Lower lobe of right lung (tissue), 2 donors: ENCODE results near the gene UBL5. TPM values are rescaled to one million over a fixed set of nuclear protein-coding genes. Genes with fewer than 3 reads are reported as not detected.
"Not testable (repeated sequence)": the region's sequence is repeated elsewhere in the genome, so short reads cannot be mapped to it uniquely, and the experiment has no call there.

Experiments
- ATAC-seq, 2 donors: fragments of 200-7000 bp; cut with Tn5 transposase; one replicate each; pipeline ENCODE4 v1.9.1; 2020 to 2022; ENCODE audit warnings: mild to moderate bottlenecking in 2 of 2, moderate library complexity in 2 of 2
- DNase-seq: peaks from one replicate; pipeline ENCODE4 v3.0.0-alpha.2; 2020
- H3K27ac ChIP-seq: fragments of 200-600 bp; one replicate; pipeline ENCODE4 v1.8.0; 2022
- H3K27me3 ChIP-seq: fragments of 200-600 bp; one replicate; pipeline ENCODE4 v1.8.0; 2022; ENCODE audit warnings: low read depth
- H3K36me3 ChIP-seq: fragments of 200-600 bp; one replicate; pipeline ENCODE4 v1.8.0; 2022; ENCODE audit warnings: mild to moderate bottlenecking
- H3K4me1 ChIP-seq: fragments of 200-600 bp; one replicate; pipeline ENCODE4 v1.8.0; 2022
- H3K4me3 ChIP-seq: fragments of 200-600 bp; one replicate; pipeline ENCODE4 v1.8.0; 2022; ENCODE audit warnings: mild to moderate bottlenecking
- H3K9me3 ChIP-seq: fragments of 200-600 bp; one replicate; pipeline ENCODE4 v1.8.0; 2022
- CTCF ChIP-seq: fragments of 200-600 bp; IDR thresholded peaks from one replicate; pipeline ENCODE4 v1.8.0; 2022; ENCODE audit warnings: antibody characterized with exemption, mild to moderate bottlenecking
- intact Hi-C: fragments of 100-400 bp; cut with DNase I; formaldehyde crosslinking; loops from one replicate; pipeline ENCODE4 v1.11.0; 2022
- total RNA-seq: library from RNA; stranded (reverse); fragmentation: NEBNext Ultra II Directional; extraction: Animal tissue kit (Norgen Biotek cat#: 25700); gene quantifications from one replicate; pipeline ENCODE4 v1.2.1, GENCODE V29; 2021
- donor health status: DM: no; HTN: yes; CAD: no; lungs with severe emphysema.

The UBL5 gene
- total RNA-seq, 1 donor from 2014 or later = 241 TPM

DNA sequence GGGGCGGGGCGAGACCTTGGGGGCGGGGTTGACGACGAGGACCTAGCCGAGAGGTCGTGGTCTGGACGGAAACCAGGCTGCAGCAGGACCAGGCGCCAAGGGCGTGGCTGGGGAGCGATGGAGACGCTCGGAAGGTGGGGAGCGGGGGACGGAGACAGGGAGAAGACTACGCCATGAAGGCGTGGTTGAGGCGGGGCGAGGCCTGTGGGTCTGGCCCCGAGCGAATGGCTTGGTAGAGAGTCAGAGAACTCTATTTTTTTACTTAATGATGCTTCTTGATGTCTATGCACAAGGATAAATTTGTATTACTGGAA, 8.2 kb upstream of the UBL5 start:
- H3K4me3 ChIP-seq = peak overlapping the region; percentile 36
- no peak for TF ChIP-seq CTCF
- H3K9me3 ChIP-seq = no peaks in the 10 kb centered on the region
- intact Hi-C loops = no loop called here
- DNase-seq (no peak), ATAC-seq (no peak)
- peaks cover 8% of the 10 kb centered on the region for H3K36me3 ChIP-seq
- no peaks in the 10 kb centered on the region for H3K27me3 ChIP-seq
- peaks cover 18% of the 10 kb centered on the region for H3K4me1 ChIP-seq
- peak overlapping the region; percentile 37 for H3K27ac ChIP-seq

GRCh38 chr19:9820034-9820433, 7.7 kb upstream of the UBL5 start:
- Histone ChIP-seq H3K27ac (peak overlapping the region; percentile 37), H3K4me1 (peaks cover 18% of the 10 kb centered on the region), H3K4me3 (peak overlapping the region; percentile 36)
- DNase-seq, intact Hi-C loops, H3K27me3 ChIP-seq, H3K36me3 ChIP-seq, H3K9me3 ChIP-seq, ATAC-seq: not testable (repeated sequence)

DNA sequence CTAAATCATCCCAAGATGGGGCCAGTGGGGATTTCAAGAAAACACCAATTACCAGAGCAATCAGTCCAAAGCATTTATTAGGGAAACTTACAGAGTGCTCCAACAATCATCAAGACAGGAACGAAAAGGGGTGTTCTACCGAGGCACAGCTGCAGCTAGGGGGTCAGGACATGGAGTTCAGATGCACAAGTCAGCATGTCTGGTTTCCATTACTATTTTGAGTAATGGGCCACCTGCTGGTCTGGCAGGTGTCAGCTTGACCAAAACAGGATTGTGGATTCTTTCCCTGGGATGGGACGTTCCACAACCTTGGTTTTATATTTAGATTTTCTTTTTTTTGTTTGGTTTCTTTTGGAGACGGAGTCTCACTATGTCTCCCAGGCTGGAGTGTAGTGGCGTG, 3.9 kb upstream of the UBL5 start:
- ATAC-seq = no peak
- no peaks in the 10 kb centered on the region for H3K27me3 ChIP-seq

DNA sequence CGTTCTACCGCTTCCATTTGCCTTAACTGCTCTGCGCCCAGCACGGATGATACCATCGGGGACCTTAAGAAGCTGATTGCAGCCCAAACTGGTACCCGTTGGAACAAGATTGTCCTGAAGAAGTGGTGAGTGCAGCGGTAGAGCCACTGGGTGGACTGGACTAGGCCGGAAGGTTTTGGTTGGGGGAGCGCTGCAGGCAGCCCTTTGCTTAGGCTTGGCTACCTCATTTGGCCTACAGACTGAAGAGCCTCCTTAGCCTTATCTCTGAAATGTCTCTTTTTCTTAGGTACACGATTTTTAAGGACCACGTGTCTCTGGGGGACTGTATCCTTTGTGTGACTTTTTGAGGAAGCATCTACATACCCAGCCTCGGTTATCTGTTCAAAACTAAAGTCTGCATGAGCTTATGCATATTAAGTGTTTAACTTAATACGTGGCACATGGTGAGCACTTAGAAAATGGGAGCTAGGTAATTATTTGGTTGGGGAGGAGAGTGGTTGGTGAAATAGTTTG, 889 bp downstream of the UBL5 start:
- Histone ChIP-seq H3K27me3 (no peaks in the 10 kb centered on the region), H3K4me1 (peaks cover 28% of the 10 kb centered on the region), H3K9me3 (no peaks in the 10 kb centered on the region), H3K4me3 (peak overlapping the region; percentile 94), H3K27ac (peak overlapping the region; percentile 85), H3K36me3 (peaks cover 21% of the 10 kb centered on the region)
- ATAC-seq (no peak), DNase-seq (no peak)
- TF ChIP-seq CTCF = no peak
- intact Hi-C loops = no loop called here

More for the DNA sequence above, 3.9 kb upstream of the UBL5 start:
- intact Hi-C loops = no loop called here
- Histone ChIP-seq H3K4me1 (peaks cover 29% of the 10 kb centered on the region), H3K9me3 (no peaks in the 10 kb centered on the region), H3K4me3 (no peak overlapping the region), H3K36me3 (no peaks in the 10 kb centered on the region), H3K27ac (no peak overlapping the region)
- DNase-seq = no peak
- TF ChIP-seq CTCF = no peak

GRCh38 chr19:9834307-9834725, 6.6 kb downstream of the UBL5 start:
- TF ChIP-seq CTCF = no peak
- Histone ChIP-seq H3K4me3 (peak overlapping the region; percentile 98), H3K27me3 (no peaks in the 10 kb centered on the region), H3K36me3 (peaks cover 30% of the 10 kb centered on the region), H3K4me1 (peaks cover 16% of the 10 kb centered on the region), H3K27ac (peak overlapping the region; percentile 83), H3K9me3 (no peaks in the 10 kb centered on the region)
- DNase-seq = no peak
- no peak for ATAC-seq
- intact Hi-C loops = no loop called here

DNA sequence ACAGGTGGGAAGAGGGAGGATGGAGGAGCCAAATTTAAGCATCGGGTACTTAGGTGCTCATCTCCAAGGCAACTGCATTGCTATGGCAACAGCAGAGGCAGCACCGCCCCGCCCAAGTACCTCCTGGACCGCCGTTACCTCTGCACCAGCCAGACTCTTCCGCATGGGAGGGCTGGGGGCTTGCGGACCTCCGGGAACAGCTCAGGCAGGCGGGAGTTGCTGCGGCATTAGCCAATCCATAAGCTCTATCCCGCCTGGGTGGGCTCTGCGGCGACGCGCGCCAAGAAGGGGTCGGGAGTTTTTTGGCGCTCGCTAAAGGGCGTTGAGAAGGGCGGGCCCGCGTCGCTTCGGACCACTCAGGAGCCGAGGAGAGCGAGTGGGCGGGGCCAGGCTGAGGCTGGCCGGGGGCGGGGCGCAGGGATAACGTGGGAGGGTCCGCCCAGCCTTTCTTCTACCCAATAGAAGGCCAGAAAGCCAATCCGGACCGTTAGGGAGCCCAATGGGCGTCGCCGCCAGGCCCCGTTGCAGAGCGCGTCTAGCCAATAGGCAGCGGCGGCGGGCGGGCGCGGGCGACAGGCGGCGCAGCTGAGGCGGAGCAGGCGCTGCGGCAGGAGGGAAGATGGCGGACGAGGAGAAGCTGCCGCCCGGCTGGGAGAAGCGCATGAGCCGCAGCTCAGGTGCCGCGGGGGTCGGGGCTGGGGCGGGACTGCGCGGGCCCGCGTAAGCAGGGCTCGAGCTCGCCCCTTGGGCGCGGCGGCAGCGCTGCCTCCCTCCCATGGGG, 7.2 kb downstream of the UBL5 start, which contains the start of gene PIN1:
Gene PIN1, plus strand, starts transcription at position 593 of the 781 bp plus-strand sequence. Its CDS starts 27 bp downstream, at position 620.
- peak; percentile 100 for DNase-seq
- H3K4me3 ChIP-seq = peak within 1 kb of the TSS; percentile 98
- TF ChIP-seq CTCF = peak; percentile 80
- H3K27ac ChIP-seq = peak within 1 kb of the TSS; percentile 83
- peaks cover 31% of the 10 kb centered on the region for H3K36me3 ChIP-seq
- peak; percentile 99 to 100 for ATAC-seq
- intact Hi-C loops = no loop called here
- peaks cover 16% of the 10 kb centered on the region for H3K4me1 ChIP-seq
- H3K27me3 ChIP-seq = no peaks in the 10 kb centered on the region
- H3K9me3 ChIP-seq = no peaks in the 10 kb centered on the region
